GM12875 (cell line): ENCODE results near the gene ADRA2B.

Experiments used
- H3K4me3 ChIP-seq: one replicate; pipeline ENCODE4 v1.5.1; 2011; ENCODE audit warnings: low read depth, low read length, control low read depth
- CTCF ChIP-seq: IDR thresholded peaks from 2 replicates; pipeline ENCODE4 v1.5.1; 2011; ENCODE audit warnings: low read depth, mild to moderate bottlenecking, control low read depth, inconsistent platforms, low read length, moderate library complexity, borderline replicate concordance; ENCODE audit not compliant: insufficient read depth

Gene ADRA2B

DNA sequence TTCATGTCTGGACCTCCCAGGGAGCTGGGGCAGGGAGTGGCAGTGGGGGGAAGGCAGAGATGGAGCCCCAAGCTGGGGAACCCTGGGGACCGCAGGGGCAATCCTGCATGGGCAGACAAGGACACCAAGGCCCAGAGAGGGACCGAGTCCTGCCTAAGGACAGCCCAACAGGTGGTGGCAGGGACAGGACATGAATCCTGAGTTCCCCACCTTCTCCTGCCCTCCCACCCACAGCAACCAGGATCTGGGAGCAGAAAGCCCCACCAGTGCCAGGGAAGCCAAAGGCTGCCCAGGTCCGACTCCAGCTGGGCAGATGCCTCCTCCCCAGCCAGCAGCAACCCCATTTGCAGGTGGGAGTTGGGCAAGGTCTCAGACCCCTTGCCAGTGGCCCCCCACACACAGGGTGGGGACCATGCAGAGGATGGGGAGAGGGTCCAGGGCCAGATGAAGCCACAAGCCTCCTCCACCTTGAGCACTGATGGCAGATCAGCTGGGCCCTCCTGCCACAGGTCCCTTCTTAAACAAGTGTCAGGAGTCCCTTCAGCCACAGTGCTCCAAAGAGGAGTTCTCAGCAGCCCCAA lies 6.3 kb downstream of the ADRA2B start:
- no peak for TF ChIP-seq CTCF
- H3K4me3 ChIP-seq = no peak overlapping the region

GRCh38 chr2:96109361-96109680 lies 7.0 kb downstream of the ADRA2B start:
- no peak overlapping the region for H3K4me3 ChIP-seq
- no peak for TF ChIP-seq CTCF

DNA sequence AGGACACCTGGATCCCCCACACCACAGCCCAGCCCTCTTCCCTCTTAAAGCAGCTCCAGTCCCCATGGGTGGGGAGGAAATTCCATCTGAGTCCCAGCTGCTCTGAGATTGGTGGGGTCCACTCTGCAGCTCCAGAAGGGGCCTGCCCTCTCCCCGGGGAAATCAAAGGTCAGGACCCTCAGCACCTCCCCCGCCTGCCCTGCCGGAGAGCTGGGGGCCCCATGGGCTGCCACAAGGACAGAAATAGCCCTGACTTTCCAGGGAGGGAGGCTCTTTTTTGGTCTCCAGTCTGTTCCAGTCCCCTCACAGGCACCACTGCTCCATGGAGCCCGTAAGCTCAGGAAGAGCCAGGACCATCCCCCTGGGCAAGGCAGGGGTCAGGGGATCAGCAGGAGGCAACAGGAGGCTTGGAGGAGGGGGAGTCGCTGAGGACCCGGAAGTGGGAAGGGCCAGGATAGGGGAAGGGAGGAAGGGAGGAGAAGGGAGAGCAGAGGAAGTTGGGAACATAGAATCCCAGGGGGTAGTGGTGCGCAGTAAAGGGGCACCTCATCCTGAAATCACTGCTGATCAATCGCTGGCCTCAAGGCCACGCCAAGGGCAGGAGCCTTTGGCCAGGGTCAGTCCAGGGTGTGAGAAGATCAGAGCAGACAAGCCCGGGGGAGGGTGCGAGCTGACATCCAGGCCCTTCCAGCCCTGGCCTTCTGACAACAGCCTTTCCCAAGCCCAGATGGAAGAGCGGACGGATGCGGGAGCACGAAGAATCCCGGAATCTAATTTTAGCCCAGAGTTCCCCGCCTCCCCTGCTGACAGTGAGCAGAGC lies 7.6 kb downstream of the ADRA2B start:
- no peak overlapping the region for H3K4me3 ChIP-seq
- TF ChIP-seq CTCF = no peak

DNA sequence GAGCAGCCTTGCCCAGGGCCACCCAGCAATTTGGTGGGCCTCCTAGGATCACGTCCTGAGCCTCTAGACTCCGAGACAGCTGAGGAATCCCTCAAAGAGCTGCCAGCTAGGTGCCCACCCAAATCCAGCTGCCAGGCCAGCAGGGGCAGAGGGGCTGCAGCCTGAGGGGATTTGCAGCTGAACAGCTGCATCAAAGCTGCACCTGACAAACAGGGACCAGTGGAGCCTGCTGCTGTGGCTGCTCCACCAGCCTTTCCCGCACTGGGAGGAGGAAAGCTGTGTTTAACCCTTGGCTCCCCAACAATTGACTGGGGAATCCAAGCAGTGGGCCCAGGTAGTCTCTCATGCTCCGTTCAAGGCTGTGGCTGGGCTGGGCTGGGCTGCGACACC lies 8.2 kb downstream of the ADRA2B start:
- no peak for TF ChIP-seq CTCF
- no peak overlapping the region for H3K4me3 ChIP-seq

GRCh38 chr2:96107708-96108065 lies 8.7 kb downstream of the ADRA2B start:
- TF ChIP-seq CTCF = no peak
- H3K4me3 ChIP-seq = no peak overlapping the region

GRCh38 chr2:96106991-96107707 lies 9.2 kb downstream of the ADRA2B start:
- no peak overlapping the region for H3K4me3 ChIP-seq
- TF ChIP-seq CTCF = no peak
